HEK293T (cell line): Measurements from ENCODE around the gene TPSD1.
"Not testable (repeated sequence)": the region's sequence is repeated elsewhere in the genome, so short reads cannot be mapped to it uniquely, and the experiment has no call there.

ENCODE experiments used
- BHLHE40 ChIP-seq: fragments of 450-650 bp; IDR thresholded peaks from 2 replicates; pipeline ENCODE4 v1.6.1; 2016; ENCODE audit warnings: mild to moderate bottlenecking, moderate library complexity, borderline replicate concordance
- CTBP1 ChIP-seq: fragments of 450-650 bp; IDR thresholded peaks from 2 replicates; pipeline ENCODE4 v1.6.1; 2016; ENCODE audit warnings: borderline replicate concordance
- ELF4 ChIP-seq: fragments of 450-650 bp; IDR thresholded peaks from 2 replicates; pipeline ENCODE4 v1.6.1; 2017; ENCODE audit warnings: antibody characterized with exemption
- FOXK2 ChIP-seq: fragments of 450-650 bp; IDR thresholded peaks from 2 replicates; pipeline ENCODE4 v1.6.1; 2016; ENCODE audit warnings: mild to moderate bottlenecking
- FOXM1 ChIP-seq: fragments of 450-650 bp; IDR thresholded peaks from 2 replicates; pipeline ENCODE4 v1.6.1; 2017; ENCODE audit warnings: mild to moderate bottlenecking, borderline replicate concordance
- HDGF ChIP-seq: fragments of 450-650 bp; IDR thresholded peaks from 2 replicates; pipeline ENCODE4 v1.6.1; 2017; ENCODE audit warnings: antibody characterized with exemption, borderline replicate concordance
- L3MBTL2 ChIP-seq: fragments of 450-650 bp; conservative IDR thresholded peaks from 2 replicates; pipeline ENCODE4 v1.6.1; 2016; ENCODE audit warnings: mild to moderate bottlenecking
- LEF1 ChIP-seq: fragments of 450-650 bp; IDR thresholded peaks from 2 replicates; pipeline ENCODE4 v1.6.1; 2017; ENCODE audit warnings: mild to moderate bottlenecking, borderline replicate concordance
- NFRKB ChIP-seq: fragments of 450-650 bp; IDR thresholded peaks from 2 replicates; pipeline ENCODE4 v1.6.1; 2016; ENCODE audit warnings: mild to moderate bottlenecking, moderate library complexity
- PKNOX1 ChIP-seq: fragments of 450-650 bp; IDR thresholded peaks from 2 replicates; pipeline ENCODE4 v1.6.1; 2016
- SP1 ChIP-seq: fragments of 450-650 bp; IDR thresholded peaks from 2 replicates; pipeline ENCODE4 v1.6.1; 2017
- SUZ12 ChIP-seq: fragments of 450-650 bp; IDR thresholded peaks from 2 replicates; pipeline ENCODE4 v1.6.1; 2016; ENCODE audit warnings: mild to moderate bottlenecking
- TARDBP ChIP-seq: fragments of 450-650 bp; IDR thresholded peaks from 2 replicates; pipeline ENCODE4 v1.6.1; 2016
- ZNF384 ChIP-seq: fragments of 450-650 bp; IDR thresholded peaks from 2 replicates; pipeline ENCODE4 v1.6.1; 2016

GRCh38 chr16:1241081-1241480, 14.8 kb upstream of the TPSD1 start:
- TF ChIP-seq L3MBTL2, SP1, ELF4, CTBP1, ZNF384, FOXM1, FOXK2, HDGF, SUZ12, TARDBP, NFRKB, LEF1, PKNOX1, BHLHE40: not testable (repeated sequence)
